Thyroid gland (tissue), 4 donors: Measurements from ENCODE around the gene ALDH6A1.

Experiments
- CTCF ChIP-seq, 6 experiments: fragments of 200-600 bp in 3 of 6; fragments of 450-650 bp in 3 of 6; sonication (generic) in 3 of 6; IDR thresholded peaks; one replicate each; pipeline ENCODE4 v1.5.1; 2016 to 2019; ENCODE audit warnings: antibody characterized with exemption in 6 of 6, mild to moderate bottlenecking in 2 of 6, inconsistent platforms in 1 of 6, moderate library complexity in 1 of 6
- POLR2A ChIP-seq, 2 donors: fragments of 450-650 bp; IDR thresholded peaks; one replicate each; pipeline ENCODE4 v1.6.1; 2017; ENCODE audit warnings: antibody characterized with exemption in 2 of 2, mild to moderate bottlenecking in 2 of 2, moderate library complexity in 1 of 2

GRCh38 chr14:74105381-74105780, 21.1 kb upstream of the ALDH6A1 start:
- no peak for TF ChIP-seq CTCF (IDR thresholded peaks at IDR 0.05)
- no peak for TF ChIP-seq POLR2A (IDR thresholded peaks at IDR 0.05)
